IPS-NIHi7 (cell line): Measurements from ENCODE around the gene MOCS2.

Experiments
- DNase-seq: peaks from one replicate; pipeline ENCODE4 v3.0.0; 2012; ENCODE audit warnings: mixed read lengths; ENCODE audit errors: extremely low spot score

Gene MOCS2

DNA sequence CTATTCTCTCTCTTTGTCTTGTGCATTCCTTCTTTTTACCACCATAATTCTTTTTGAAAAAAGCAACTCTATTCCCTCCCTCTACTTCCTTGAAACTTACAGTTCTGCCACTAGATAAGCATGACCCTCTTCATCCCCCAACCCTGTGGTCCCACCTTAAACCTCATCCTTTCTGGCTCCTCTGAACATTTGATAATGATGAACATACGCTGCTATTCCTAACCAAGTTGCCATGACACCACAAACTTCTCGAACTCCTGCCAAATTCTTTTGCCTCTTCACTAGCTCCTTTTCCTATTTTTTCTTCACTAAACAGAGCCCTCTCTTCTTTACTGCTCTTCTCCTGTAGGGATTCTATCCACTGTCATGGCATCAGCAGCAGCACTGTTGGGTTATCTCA, 57.1 kb downstream of the MOCS2 start:
- DNase-seq = no peak

DNA sequence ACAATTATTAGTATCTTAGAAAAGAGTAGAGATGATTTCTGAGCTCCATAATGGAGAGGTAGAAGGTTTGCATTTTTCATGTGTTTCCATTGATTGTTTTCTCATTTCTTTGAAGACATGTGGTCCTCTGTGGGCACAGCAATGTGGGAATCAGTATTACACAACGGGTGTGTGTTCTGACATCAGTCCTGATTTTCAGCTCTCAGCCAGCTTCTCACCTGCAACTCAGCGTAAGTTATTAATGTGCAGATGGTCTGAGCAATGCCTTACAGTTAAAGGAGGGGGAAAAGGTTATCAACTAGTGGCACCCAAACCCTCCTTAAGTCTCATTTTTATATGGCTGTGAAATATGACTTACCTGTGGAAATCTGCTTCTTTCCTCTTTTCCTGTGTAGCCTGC, 61.3 kb downstream of the MOCS2 start:
- DNase-seq = no peak
